ENCODE data around the gene ASCC1. TPM values are rescaled to one million over a fixed set of nuclear protein-coding genes. Genes with fewer than 3 reads are reported as not detected.

The ASCC1 gene
- total and polyA plus RNA-seq, 7 experiments from 2014 or later, result 19.4 to 33.1 (median 24.4) TPM

DNA sequence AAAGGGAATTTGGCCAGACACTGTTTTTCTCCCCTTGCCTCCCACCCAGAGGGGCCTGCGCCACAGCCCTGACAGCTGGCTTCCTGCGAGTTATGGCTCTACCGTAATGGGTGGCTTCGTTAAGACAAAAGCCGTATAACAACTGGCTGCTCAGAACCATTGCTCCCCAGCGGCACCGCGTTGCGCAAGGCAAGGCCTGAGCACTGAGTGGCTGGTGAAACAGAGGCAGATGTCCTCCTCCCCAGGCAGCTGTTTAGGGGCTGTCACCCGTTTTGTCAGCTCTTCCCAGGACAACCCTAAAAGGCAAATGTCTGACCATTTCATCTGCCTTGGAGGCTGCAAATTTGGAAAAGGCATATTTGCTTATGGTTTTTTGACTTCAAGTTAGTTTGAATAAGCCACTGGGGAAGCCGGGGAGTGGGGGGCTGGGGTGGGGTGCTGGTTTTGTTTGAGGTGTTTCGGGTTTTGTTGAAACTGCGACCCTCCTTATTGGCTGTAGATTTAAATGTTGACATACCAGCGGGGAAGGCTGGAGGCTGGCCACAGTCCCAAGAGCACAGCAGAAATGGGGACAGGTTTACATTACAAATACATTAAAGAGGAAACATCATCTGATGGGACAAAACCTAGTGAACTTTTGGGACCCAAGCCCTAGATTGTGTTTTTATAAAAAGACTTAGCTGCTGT, 127.0 kb downstream of the ASCC1 start:
- DNase-seq (peak in 5 of 9 donors; percentile 37 to 79 (median 78)), ATAC-seq (peak; percentile 54)
- Histone ChIP-seq H3K9me3 (ENCODE audit: control insufficient read depth in 2 of 3, low read length in 3 of 3) (no peaks in the 10 kb centered on the region), H3K27me3 (ENCODE audit: control insufficient read depth in 2 of 2, insufficient read depth in 2 of 2, low read length in 2 of 2) (no peaks in the 10 kb centered on the region), H3K4me3 (ENCODE audit: low read length) (peak overlapping the region; percentile 98), H3K4me1 (ENCODE audit: control insufficient read depth in 2 of 2, insufficient read depth in 2 of 2, low read length in 2 of 2) (peaks cover 39 to 49% of the 10 kb centered on the region in 2 donors), H3K36me3 (ENCODE audit: control insufficient read depth in 2 of 3, insufficient read depth in 3 of 3, low read length in 3 of 3) (peaks cover 0 to 40% (median 5%) of the 10 kb centered on the region in 3 experiments), H3K27ac (ENCODE audit: low read depth, low read length) (peak overlapping the region; percentile 99)
- Mint-ChIP-seq H3K27me3 (no peaks in the 10 kb centered on the region), H3K4me1 (peaks cover 24 to 60% (median 50%) of the 10 kb centered on the region in 7 donors), H3K4me3 (peak overlapping the region; percentile 88 to 100 (median 98)), H3K9me3 (peaks cover 0 to 3% (median 0%) of the 10 kb centered on the region in 11 donors), H3K27ac (peak overlapping the region; percentile 96 to 100 (median 99)), H3K36me3 (peaks cover 20 to 30% (median 25%) of the 10 kb centered on the region in 5 donors)
- POLR2A ChIA-PET, result interaction anchor here (0.7 to 13.9 kb wide), 23 partner anchors 10 to 268 kb away, joined by 3 to 297 read pairs (median 6); partner anchors contain the start of genes ANAPC16 and ASCC1
- intact Hi-C loops (cut with micrococcal nuclease), result loop anchor here (1.0 to 10.0 kb wide), 13 partner anchors 12 to 354 kb away; partner anchors contain the start of gene DNAJB12 (in 1 of the 2)
- CTCF ChIA-PET, result interaction anchor here (0.6 to 3.0 kb wide), 18 partner anchors 13 to 249 kb away, joined by 3 to 13 read pairs (median 4); partner anchors contain the start of genes ANAPC16 and ASCC1

GRCh38 chr10:72087969-72088888, 127.8 kb downstream of the ASCC1 start, which contains the start of gene SPOCK2:
TSS of gene SPOCK2 (minus strand) at chr10:72088551. CDS start at chr10:72088328, 223 bp downstream.
- peaks cover 31 to 63% (median 58%) of the 10 kb centered on the region in 7 donors for H3K4me1 Mint-ChIP-seq
- H3K36me3 Mint-ChIP-seq, result peaks cover 20 to 33% (median 29%) of the 10 kb centered on the region in 5 donors
- POLR2A ChIA-PET, result interaction anchor here (0.7 to 13.9 kb wide), 30 partner anchors 9 to 314 kb away, joined by 3 to 297 read pairs (median 4); partner anchors contain the start of genes ANAPC16 and ASCC1
- CTCF ChIA-PET, result interaction anchor here (0.6 to 3.0 kb wide), 13 partner anchors 10 to 250 kb away, joined by 3 to 13 read pairs (median 4); no protein-coding TSS in a partner anchor
- peak within 1 kb of the TSS; percentile 98 for H3K4me3 ChIP-seq (ENCODE audit: low read length)
- peaks cover 0 to 3% (median 0%) of the 10 kb centered on the region in 11 donors for H3K9me3 Mint-ChIP-seq
- H3K36me3 ChIP-seq (ENCODE audit: control insufficient read depth in 2 of 3, insufficient read depth in 3 of 3, low read length in 3 of 3), result peaks cover 5 to 46% (median 12%) of the 10 kb centered on the region in 3 experiments
- H3K27me3 ChIP-seq (ENCODE audit: control insufficient read depth in 2 of 2, insufficient read depth in 2 of 2, low read length in 2 of 2), result no peaks in the 10 kb centered on the region
- H3K27ac ChIP-seq (ENCODE audit: low read depth, low read length), result peak within 1 kb of the TSS; percentile 99
- H3K4me3 Mint-ChIP-seq, result peak within 1 kb of the TSS; percentile 88 to 100 (median 99)
- H3K27me3 Mint-ChIP-seq, result no peaks in the 10 kb centered on the region
- DNase-seq (peak; percentile 49 to 87 (median 84)), ATAC-seq (peak; percentile 82)
- peaks cover 47 to 57% of the 10 kb centered on the region in 2 donors for H3K4me1 ChIP-seq (ENCODE audit: control insufficient read depth in 2 of 2, insufficient read depth in 2 of 2, low read length in 2 of 2)
- peak within 1 kb of the TSS; percentile 96 to 100 (median 99) for H3K27ac Mint-ChIP-seq
- intact Hi-C loops (cut with micrococcal nuclease), result loop anchor here (1.0 to 10.0 kb wide), 13 partner anchors 9 to 353 kb away; partner anchors contain the start of genes ANAPC16 (in 1 of the 2), ASCC1 (in 1 of the 2) and DNAJB12 (in 1 of the 2)
- H3K9me3 ChIP-seq (ENCODE audit: control insufficient read depth in 2 of 3, low read length in 3 of 3), result no peaks in the 10 kb centered on the region

- Mint-ChIP-seq H3K27me3 (no peaks in the 10 kb centered on the region), H3K9me3 (peaks cover 0 to 3% (median 0%) of the 10 kb centered on the region in 11 donors), H3K27ac (peak overlapping the region; percentile 89 to 97 (median 94)), H3K4me1 (peaks cover 31 to 68% (median 64%) of the 10 kb centered on the region in 7 donors), H3K4me3 (peak overlapping the region; percentile 88 to 100 (median 98)), H3K36me3 (peaks cover 20 to 37% (median 28%) of the 10 kb centered on the region in 5 donors)
- intact Hi-C loops (cut with micrococcal nuclease), result loop anchor here (1.0 to 10.0 kb wide), 6 partner anchors 8 to 353 kb away; partner anchors contain the start of genes ANAPC16 (in 1 of the 2) and ASCC1 (in 1 of the 2)
- ChIA-PET CTCF (interaction anchor here (0.9 to 3.0 kb wide), 7 partner anchors 9 to 250 kb away, joined by 3 to 13 read pairs (median 4); no protein-coding TSS in a partner anchor), POLR2A (interaction anchor here (0.7 to 13.9 kb wide), 23 partner anchors 8 to 313 kb away, joined by 3 to 297 read pairs (median 4); partner anchors contain the start of genes ANAPC16 and ASCC1)
- Histone ChIP-seq H3K4me3 (ENCODE audit: low read length) (peak overlapping the region; percentile 98), H3K27me3 (ENCODE audit: control insufficient read depth in 2 of 2, insufficient read depth in 2 of 2, low read length in 2 of 2) (no peaks in the 10 kb centered on the region), H3K27ac (ENCODE audit: low read depth, low read length) (peak overlapping the region; percentile 99), H3K36me3 (ENCODE audit: control insufficient read depth in 2 of 3, insufficient read depth in 3 of 3, low read length in 3 of 3) (peaks cover 6 to 46% (median 14%) of the 10 kb centered on the region in 3 experiments), H3K9me3 (ENCODE audit: control insufficient read depth in 2 of 3, low read length in 3 of 3) (no peaks in the 10 kb centered on the region), H3K4me1 (ENCODE audit: control insufficient read depth in 2 of 2, insufficient read depth in 2 of 2, low read length in 2 of 2) (peaks cover 54 to 64% of the 10 kb centered on the region in 2 donors)
- peak in 8 of 9 donors; percentile 44 to 63 (median 54) for DNase-seq
- ATAC-seq, result peak; percentile 43
Observed at GRCh38 chr10:72087392-72087968, 128.6 kb downstream of the ASCC1 start.

DNA sequence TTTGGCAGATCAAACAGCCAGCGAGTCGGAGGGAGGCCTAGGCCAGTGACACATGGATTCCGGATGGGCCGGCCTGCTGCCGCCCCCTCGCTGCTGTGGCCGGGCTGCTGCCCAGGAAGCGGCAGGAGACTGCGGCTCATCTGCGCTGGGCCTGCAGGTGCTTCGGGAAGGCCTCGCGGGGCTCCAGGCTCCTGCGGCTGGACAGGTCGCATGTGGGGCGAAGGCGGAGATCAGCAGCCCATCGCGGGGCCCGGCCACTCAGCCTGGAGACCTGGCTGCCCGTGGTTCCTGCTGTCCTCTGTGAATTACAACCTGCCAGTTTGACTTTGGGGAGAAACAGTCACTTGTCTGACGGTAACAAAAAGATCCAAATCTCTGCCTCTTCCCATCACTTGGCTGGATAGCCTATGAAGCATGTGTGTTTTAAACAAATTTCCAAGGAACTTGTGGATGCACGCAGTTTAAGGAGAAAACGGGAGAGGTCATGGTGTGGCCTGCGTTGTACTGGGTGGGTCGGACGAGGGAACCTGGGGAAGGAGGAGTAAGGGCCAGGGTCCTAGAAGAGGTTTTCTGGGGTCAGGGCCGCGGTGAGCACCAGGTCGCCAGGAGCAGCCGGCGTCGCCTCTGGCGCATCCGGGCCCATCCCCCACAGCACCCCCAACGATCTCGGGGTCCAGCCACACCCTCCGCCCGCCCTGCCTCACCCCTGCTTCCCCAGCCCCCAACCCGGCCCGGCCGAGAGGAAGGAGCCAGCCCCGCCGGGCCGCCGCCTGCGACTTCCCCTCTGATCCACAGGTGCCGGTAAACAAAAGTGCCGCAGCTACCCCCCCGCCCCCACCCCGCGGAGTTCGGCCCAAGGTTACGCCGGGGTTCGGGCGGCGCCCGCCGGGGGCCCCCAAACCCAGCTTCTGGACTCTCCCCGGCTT, 129.3 kb downstream of the ASCC1 start:
- peaks cover 0 to 3% (median 0%) of the 10 kb centered on the region in 11 donors for H3K9me3 Mint-ChIP-seq
- peak overlapping the region; percentile 89 to 98 (median 96) for H3K27ac Mint-ChIP-seq
- peaks cover 19 to 32% (median 26%) of the 10 kb centered on the region in 5 donors for H3K36me3 Mint-ChIP-seq
- POLR2A ChIA-PET, result interaction anchor here (0.7 to 13.9 kb wide), 21 partner anchors 7 to 241 kb away, joined by 3 to 297 read pairs (median 7); partner anchors contain the start of genes ANAPC16 and ASCC1
- Histone ChIP-seq H3K4me3 (ENCODE audit: low read length) (peak overlapping the region; percentile 98), H3K27me3 (ENCODE audit: control insufficient read depth in 2 of 2, insufficient read depth in 2 of 2, low read length in 2 of 2) (no peaks in the 10 kb centered on the region), H3K36me3 (ENCODE audit: control insufficient read depth in 2 of 3, insufficient read depth in 3 of 3, low read length in 3 of 3) (peaks cover 6 to 53% (median 21%) of the 10 kb centered on the region in 3 experiments), H3K9me3 (ENCODE audit: control insufficient read depth in 2 of 3, low read length in 3 of 3) (no peaks in the 10 kb centered on the region), H3K27ac (ENCODE audit: low read depth, low read length) (peak overlapping the region; percentile 99), H3K4me1 (ENCODE audit: control insufficient read depth in 2 of 2, insufficient read depth in 2 of 2, low read length in 2 of 2) (peaks cover 62 to 72% of the 10 kb centered on the region in 2 donors)
- ATAC-seq, result peak; percentile 33
- H3K4me3 Mint-ChIP-seq, result peak overlapping the region; percentile 88 to 100 (median 98)
- DNase-seq, result peak; percentile 38 to 66 (median 60)
- intact Hi-C loops (cut with micrococcal nuclease), result loop anchor here (1.0 to 10.0 kb wide), 6 partner anchors 7 to 352 kb away; partner anchors contain the start of genes ANAPC16 (in 1 of the 2) and ASCC1 (in 1 of the 2)
- H3K4me1 Mint-ChIP-seq, result peaks cover 31 to 74% (median 68%) of the 10 kb centered on the region in 7 donors
- no peaks in the 10 kb centered on the region for H3K27me3 Mint-ChIP-seq
- CTCF ChIA-PET, result interaction anchor here (0.8 to 2.6 kb wide), 3 partner anchors 20 to 188 kb away, joined by 4 to 11 read pairs (median 4); no protein-coding TSS in a partner anchor

All from naive thymus-derived CD4-positive, alpha-beta T cell (primary cell).